Neural progenitor cell (in vitro differentiated cells): ENCODE data around the gene DEGS2.

Experiments
- CTCF ChIP-seq: fragments of 200-600 bp; sonication (generic); IDR thresholded peaks from 2 replicates; pipeline ENCODE4 v1.5.1; 2017; ENCODE audit warnings: antibody characterized with exemption, mild to moderate bottlenecking
- EZH2 ChIP-seq: fragments of 200-600 bp; sonication (generic); IDR thresholded peaks from 2 replicates; pipeline ENCODE4 v1.6.1; 2017; ENCODE audit warnings: antibody characterized with exemption, mild to moderate bottlenecking, moderate library complexity
- EZH2phosphoT487 ChIP-seq: fragments of 200-600 bp; sonication (generic); IDR thresholded peaks from 2 replicates; pipeline ENCODE4 v1.6.1; 2017; ENCODE audit warnings: antibody characterized with exemption

- TF ChIP-seq CTCF, result no peak
- TF ChIP-seq EZH2, result no peak
- TF ChIP-seq EZH2phosphoT487, result no peak
Measured at GRCh38 chr14:100203146-100203545, 43.7 kb upstream of the DEGS2 start.
